ENCODE data around the gene SRD5A2.

SRD5A2 gene

GRCh38 chr2:31581124-31581795 is 522 bp upstream of the SRD5A2 start:
- H3K4me2 ChIP-seq (ENCODE audit: low read length): no peak overlapping the region
- no peak overlapping the region for H3K14ac ChIP-seq (ENCODE audit: low read length)
- H3K27ac ChIP-seq (ENCODE audit: low read depth, low read length): no peak overlapping the region
- no peak overlapping the region for H3K18ac ChIP-seq (ENCODE audit: low read length)
- H3K4me3 ChIP-seq (ENCODE audit: low read depth, low read length): no peak overlapping the region
- no CpG with 5 or more reads among the region's 35 CpGs for WGBS (ENCODE audit: extremely low coverage, insufficient coverage, insufficient read length)
- no peak for DNase-seq
- no peak overlapping the region for H2AFZ ChIP-seq (ENCODE audit: insufficient read depth, low read length, poor library complexity)
- no peak overlapping the region for H4K12ac ChIP-seq (ENCODE audit: low read depth, low read length)
- no peak overlapping the region for H3K4ac ChIP-seq (ENCODE audit: low read depth, low read length)
- H3K79me1 ChIP-seq (ENCODE audit: low read length): no peaks in the 10 kb centered on the region
- H3K9ac ChIP-seq (ENCODE audit: low read length): no peak overlapping the region
- H3K4me1 ChIP-seq (ENCODE audit: control insufficient read depth in 1 of 2, insufficient read depth in 2 of 2, low read length in 2 of 2): peaks cover 0 to 7% of the 10 kb centered on the region in 2 experiments
- no peak overlapping the region for H2AK5ac ChIP-seq (ENCODE audit: low read length)
- H3K27me3 ChIP-seq (ENCODE audit: insufficient read depth, low read length): peaks cover 28% of the 10 kb centered on the region
- H4K8ac ChIP-seq (ENCODE audit: low read depth, low read length): no peak overlapping the region
- H4K91ac ChIP-seq (ENCODE audit: low read depth, low read length): no peak overlapping the region
- peaks cover 5% of the 10 kb centered on the region for H3K9me3 ChIP-seq (ENCODE audit: insufficient read depth, low read depth, low read length)
- no peak overlapping the region for H3K23ac ChIP-seq (ENCODE audit: low read length)
- H3K36me3 ChIP-seq (ENCODE audit: control insufficient read depth in 1 of 2, insufficient read depth in 2 of 2, low read length in 2 of 2): no peaks in the 10 kb centered on the region
- H3K79me2 ChIP-seq (ENCODE audit: control insufficient read depth, insufficient read depth, low read length, poor library complexity): no peaks in the 10 kb centered on the region
- H2BK12ac ChIP-seq (ENCODE audit: low read length): no peak overlapping the region
- H2BK5ac ChIP-seq (ENCODE audit: low read depth, low read length, poor library complexity): no peak overlapping the region
- H2BK120ac ChIP-seq (ENCODE audit: insufficient read depth, low read length, poor library complexity): no peak overlapping the region

GRCh38 chr2:31579996-31580320 is 780 bp downstream of the SRD5A2 start:
- DNase-seq: no peak

GRCh38 chr2:31578316-31578715 is 2.4 kb downstream of the SRD5A2 start:
- Histone ChIP-seq H3K9me3 (ENCODE audit: insufficient read depth, low read depth, low read length) (peaks cover 5% of the 10 kb centered on the region), H3K36me3 (ENCODE audit: control insufficient read depth in 1 of 2, insufficient read depth in 2 of 2, low read length in 2 of 2) (no peaks in the 10 kb centered on the region), H3K9ac (ENCODE audit: low read length) (no peak overlapping the region), H2BK120ac (ENCODE audit: insufficient read depth, low read length, poor library complexity) (no peak overlapping the region), H4K91ac (ENCODE audit: low read depth, low read length) (no peak overlapping the region), H3K4ac (ENCODE audit: low read depth, low read length) (no peak overlapping the region), H3K4me2 (ENCODE audit: low read length) (no peak overlapping the region), H3K18ac (ENCODE audit: low read length) (no peak overlapping the region), H2BK5ac (ENCODE audit: low read depth, low read length, poor library complexity) (no peak overlapping the region), H3K79me2 (ENCODE audit: control insufficient read depth, insufficient read depth, low read length, poor library complexity) (no peaks in the 10 kb centered on the region), H3K27me3 (ENCODE audit: insufficient read depth, low read length) (peaks cover 28% of the 10 kb centered on the region), H4K8ac (ENCODE audit: low read depth, low read length) (no peak overlapping the region), H3K27ac (ENCODE audit: low read depth, low read length) (no peak overlapping the region), H3K79me1 (ENCODE audit: low read length) (no peaks in the 10 kb centered on the region), H3K14ac (ENCODE audit: low read length) (no peak overlapping the region), H3K23ac (ENCODE audit: low read length) (no peak overlapping the region), H2AFZ (ENCODE audit: insufficient read depth, low read length, poor library complexity) (no peak overlapping the region), H2BK12ac (ENCODE audit: low read length) (no peak overlapping the region), H3K4me1 (ENCODE audit: control insufficient read depth in 1 of 2, insufficient read depth in 2 of 2, low read length in 2 of 2) (peaks cover 0 to 7% of the 10 kb centered on the region in 2 experiments), H2AK5ac (ENCODE audit: low read length) (no peak overlapping the region), H3K4me3 (ENCODE audit: low read depth, low read length) (no peak overlapping the region), H4K12ac (ENCODE audit: low read depth, low read length) (no peak overlapping the region)
- WGBS (ENCODE audit: extremely low coverage, insufficient coverage, insufficient read length): no CpG with 5 or more reads among the region's 3 CpGs
- no peak for DNase-seq

More at GRCh38 chr2:31579996-31580320, 780 bp downstream of the SRD5A2 start:
- Histone ChIP-seq H2AK5ac (ENCODE audit: low read length) (no peak overlapping the region), H2BK5ac (ENCODE audit: low read depth, low read length, poor library complexity) (no peak overlapping the region), H3K79me2 (ENCODE audit: control insufficient read depth, insufficient read depth, low read length, poor library complexity) (no peaks in the 10 kb centered on the region), H3K4me3 (ENCODE audit: low read depth, low read length) (no peak overlapping the region), H3K27ac (ENCODE audit: low read depth, low read length) (no peak overlapping the region), H3K23ac (ENCODE audit: low read length) (no peak overlapping the region), H2BK12ac (ENCODE audit: low read length) (no peak overlapping the region), H3K4me2 (ENCODE audit: low read length) (peak overlapping the region; percentile 57), H3K18ac (ENCODE audit: low read length) (no peak overlapping the region), H4K8ac (ENCODE audit: low read depth, low read length) (no peak overlapping the region), H3K79me1 (ENCODE audit: low read length) (no peaks in the 10 kb centered on the region), H3K36me3 (ENCODE audit: control insufficient read depth in 1 of 2, insufficient read depth in 2 of 2, low read length in 2 of 2) (no peaks in the 10 kb centered on the region), H3K9ac (ENCODE audit: low read length) (no peak overlapping the region), H3K27me3 (ENCODE audit: insufficient read depth, low read length) (peaks cover 28% of the 10 kb centered on the region), H3K4me1 (ENCODE audit: control insufficient read depth in 1 of 2, insufficient read depth in 2 of 2, low read length in 2 of 2) (peaks cover 0 to 7% of the 10 kb centered on the region in 2 experiments), H4K12ac (ENCODE audit: low read depth, low read length) (no peak overlapping the region), H3K9me3 (ENCODE audit: insufficient read depth, low read depth, low read length) (peaks cover 5% of the 10 kb centered on the region), H2AFZ (ENCODE audit: insufficient read depth, low read length, poor library complexity) (no peak overlapping the region), H3K14ac (ENCODE audit: low read length) (no peak overlapping the region), H3K4ac (ENCODE audit: low read depth, low read length) (no peak overlapping the region), H2BK120ac (ENCODE audit: insufficient read depth, low read length, poor library complexity) (no peak overlapping the region), H4K91ac (ENCODE audit: low read depth, low read length) (no peak overlapping the region)
- no CpG with 5 or more reads among the region's 13 CpGs for WGBS (ENCODE audit: extremely low coverage, insufficient coverage, insufficient read length)

GRCh38 chr2:31577143-31577542 is 3.6 kb downstream of the SRD5A2 start:
- H3K14ac ChIP-seq (ENCODE audit: low read length): no peak overlapping the region
- H3K36me3 ChIP-seq (ENCODE audit: control insufficient read depth in 1 of 2, insufficient read depth in 2 of 2, low read length in 2 of 2): no peaks in the 10 kb centered on the region
- H3K27me3 ChIP-seq (ENCODE audit: insufficient read depth, low read length): peaks cover 28% of the 10 kb centered on the region
- DNase-seq: no peak
- H3K79me2 ChIP-seq (ENCODE audit: control insufficient read depth, insufficient read depth, low read length, poor library complexity): no peaks in the 10 kb centered on the region
- no peak overlapping the region for H3K23ac ChIP-seq (ENCODE audit: low read length)
- H4K12ac ChIP-seq (ENCODE audit: low read depth, low read length): no peak overlapping the region
- H2BK12ac ChIP-seq (ENCODE audit: low read length): no peak overlapping the region
- H2AK5ac ChIP-seq (ENCODE audit: low read length): no peak overlapping the region
- H3K18ac ChIP-seq (ENCODE audit: low read length): no peak overlapping the region
- peaks cover 5% of the 10 kb centered on the region for H3K9me3 ChIP-seq (ENCODE audit: insufficient read depth, low read depth, low read length)
- no peak overlapping the region for H2BK5ac ChIP-seq (ENCODE audit: low read depth, low read length, poor library complexity)
- no CpG with 5 or more reads among the region's 1 CpG for WGBS (ENCODE audit: extremely low coverage, insufficient coverage, insufficient read length)
- H2AFZ ChIP-seq (ENCODE audit: insufficient read depth, low read length, poor library complexity): no peak overlapping the region
- H3K79me1 ChIP-seq (ENCODE audit: low read length): no peaks in the 10 kb centered on the region
- no peak overlapping the region for H4K8ac ChIP-seq (ENCODE audit: low read depth, low read length)
- peaks cover 0 to 7% of the 10 kb centered on the region in 2 experiments for H3K4me1 ChIP-seq (ENCODE audit: control insufficient read depth in 1 of 2, insufficient read depth in 2 of 2, low read length in 2 of 2)
- no peak overlapping the region for H3K4me2 ChIP-seq (ENCODE audit: low read length)
- H3K9ac ChIP-seq (ENCODE audit: low read length): no peak overlapping the region
- H2BK120ac ChIP-seq (ENCODE audit: insufficient read depth, low read length, poor library complexity): no peak overlapping the region
- H3K4me3 ChIP-seq (ENCODE audit: low read depth, low read length): no peak overlapping the region
- no peak overlapping the region for H4K91ac ChIP-seq (ENCODE audit: low read depth, low read length)
- no peak overlapping the region for H3K4ac ChIP-seq (ENCODE audit: low read depth, low read length)
- no peak overlapping the region for H3K27ac ChIP-seq (ENCODE audit: low read depth, low read length)

Measured in trophoblast cell (in vitro differentiated cells and primary cell).